T-helper 2 cell treated with Interferon-gamma antibody and Interleukin-4, amounts not matched to agents 5 μg/mL and 100 μg/mL, for 36 hours (primary cell): ENCODE measurements around the gene LYPD6B.

Experiments used
- DNase-seq: peaks from one replicate; pipeline ENCODE4 v3.0.0; 2021; ENCODE audit warnings: low spot score
- H3K27ac Mint-ChIP-seq: one replicate; pipeline ENCODE4 v1.8.0; 2021; ENCODE audit warnings: mild to moderate bottlenecking, mixed read lengths
- H3K27me3 Mint-ChIP-seq: one replicate; pipeline ENCODE4 v1.8.0; 2021; ENCODE audit warnings: low read depth, mixed read lengths
- H3K36me3 Mint-ChIP-seq: one replicate; pipeline ENCODE4 v1.8.0; 2021; ENCODE audit warnings: low read depth, mixed read lengths
- H3K4me1 Mint-ChIP-seq: one replicate; pipeline ENCODE4 v1.8.0; 2021; ENCODE audit warnings: low read depth, mixed read lengths
- H3K4me3 Mint-ChIP-seq: one replicate; pipeline ENCODE4 v1.8.0; 2022; ENCODE audit warnings: mild to moderate bottlenecking, moderate library complexity, mixed read lengths
- H3K9me3 Mint-ChIP-seq: one replicate; pipeline ENCODE4 v1.8.0; 2021; ENCODE audit warnings: mixed read lengths

LYPD6B gene

DNA sequence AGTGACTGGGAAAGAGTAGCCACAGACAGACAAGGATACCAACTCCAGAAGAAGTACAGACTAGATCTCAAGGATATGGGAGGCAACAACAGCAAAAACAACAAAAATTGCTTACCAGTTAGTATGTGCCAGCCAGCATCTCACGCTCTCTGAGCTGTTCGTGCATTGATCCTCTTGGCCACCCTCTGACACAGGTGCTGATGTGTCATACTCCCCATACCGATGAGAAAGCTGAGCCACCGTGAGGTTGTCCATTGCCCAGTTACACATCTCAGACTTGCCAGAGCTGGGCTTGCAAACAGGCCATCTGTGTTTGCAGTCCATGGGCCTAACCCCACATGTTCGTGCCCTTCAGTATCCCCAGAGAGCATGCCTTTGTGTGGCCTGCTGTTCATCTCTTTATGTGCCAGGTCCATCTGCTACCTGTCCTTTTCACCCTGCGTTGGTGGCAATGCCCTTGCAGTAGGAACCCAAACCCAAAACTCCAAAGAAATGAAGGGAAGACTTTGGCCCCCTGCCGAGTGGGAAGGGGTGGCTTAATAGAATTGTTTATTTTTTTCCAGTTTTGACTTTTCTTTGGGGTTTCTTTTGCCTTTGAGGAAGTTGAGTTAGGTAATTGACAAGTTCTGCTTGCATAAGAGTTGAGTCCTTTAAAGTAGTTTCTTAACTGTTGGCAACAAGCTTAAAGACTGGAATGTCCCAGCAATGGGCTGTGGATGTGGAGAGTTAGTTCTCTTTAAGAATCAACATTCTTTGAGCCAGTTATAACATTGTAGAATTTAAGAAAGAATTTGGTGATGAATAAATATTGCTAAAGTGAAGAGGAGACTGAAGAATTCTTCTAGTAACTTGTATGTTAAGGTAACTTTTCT lies 46.7 kb downstream of the LYPD6B start:
- H3K9me3 Mint-ChIP-seq: no peaks in the 10 kb centered on the region
- no peaks in the 10 kb centered on the region for H3K4me1 Mint-ChIP-seq
- peaks cover 25% of the 10 kb centered on the region for H3K27me3 Mint-ChIP-seq
- H3K36me3 Mint-ChIP-seq: no peaks in the 10 kb centered on the region
- DNase-seq: no peak
- no peak overlapping the region for H3K27ac Mint-ChIP-seq
- no peak overlapping the region for H3K4me3 Mint-ChIP-seq

DNA sequence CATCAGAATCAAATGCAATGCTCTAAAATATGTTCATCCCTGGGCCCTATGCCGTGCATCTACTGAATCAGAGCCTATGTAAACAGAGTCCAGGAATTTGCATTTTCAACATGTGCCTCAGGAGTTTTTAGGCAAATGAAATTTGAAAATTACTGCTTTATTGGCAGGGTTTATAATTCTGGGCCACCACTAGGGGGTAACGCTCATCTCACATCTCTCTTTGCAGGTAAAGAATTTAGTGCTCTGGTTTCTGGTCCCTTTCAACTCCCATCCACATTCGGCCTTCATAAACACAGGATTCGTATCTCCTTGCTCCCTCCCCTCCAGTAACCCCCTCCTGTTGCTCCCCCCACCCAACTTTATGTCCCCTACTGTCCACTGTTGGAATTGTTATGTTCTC lies 49.3 kb downstream of the LYPD6B start:
- Mint-ChIP-seq H3K36me3 (no peaks in the 10 kb centered on the region), H3K9me3 (no peaks in the 10 kb centered on the region), H3K4me1 (no peaks in the 10 kb centered on the region), H3K27ac (no peak overlapping the region), H3K27me3 (peaks cover 27% of the 10 kb centered on the region), H3K4me3 (no peak overlapping the region)
- no peak for DNase-seq

- H3K9me3 Mint-ChIP-seq: no peaks in the 10 kb centered on the region
- no peak overlapping the region for H3K27ac Mint-ChIP-seq
- H3K4me1 Mint-ChIP-seq: no peaks in the 10 kb centered on the region
- no peaks in the 10 kb centered on the region for H3K36me3 Mint-ChIP-seq
- no peak overlapping the region for H3K4me3 Mint-ChIP-seq
- H3K27me3 Mint-ChIP-seq: peaks cover 25% of the 10 kb centered on the region
- DNase-seq: no peak
These were observed 50.6 kb downstream of the LYPD6B start for GRCh38 chr2:149089068-149089467.

DNA sequence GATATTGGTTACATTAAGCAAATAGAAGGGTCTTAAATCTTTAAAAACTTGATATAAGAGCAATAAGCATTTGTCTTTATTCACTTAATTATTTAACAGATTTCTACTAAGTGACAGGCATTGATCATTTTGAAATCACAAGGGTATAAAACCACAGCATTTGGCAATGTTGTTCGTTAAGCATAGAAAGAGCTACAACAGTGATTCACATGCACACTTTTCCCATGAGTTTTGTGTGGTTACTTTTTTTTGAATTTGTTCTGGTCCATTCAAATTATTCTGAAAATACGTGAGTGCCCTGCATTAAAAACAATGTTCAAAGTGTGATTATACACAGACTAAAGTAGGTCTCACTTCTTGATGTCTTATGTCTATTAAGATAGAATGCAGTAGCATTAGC lies 52.2 kb downstream of the LYPD6B start:
- no peak overlapping the region for H3K4me3 Mint-ChIP-seq
- no peak for DNase-seq
- no peaks in the 10 kb centered on the region for H3K4me1 Mint-ChIP-seq
- no peaks in the 10 kb centered on the region for H3K36me3 Mint-ChIP-seq
- H3K27me3 Mint-ChIP-seq: peaks cover 27% of the 10 kb centered on the region
- H3K9me3 Mint-ChIP-seq: no peaks in the 10 kb centered on the region
- H3K27ac Mint-ChIP-seq: no peak overlapping the region

- Mint-ChIP-seq H3K9me3 (no peaks in the 10 kb centered on the region), H3K27me3 (peaks cover 30% of the 10 kb centered on the region), H3K27ac (no peak overlapping the region)
These were observed 55.1 kb downstream of the LYPD6B start for GRCh38 chr2:149093579-149093978.

DNA sequence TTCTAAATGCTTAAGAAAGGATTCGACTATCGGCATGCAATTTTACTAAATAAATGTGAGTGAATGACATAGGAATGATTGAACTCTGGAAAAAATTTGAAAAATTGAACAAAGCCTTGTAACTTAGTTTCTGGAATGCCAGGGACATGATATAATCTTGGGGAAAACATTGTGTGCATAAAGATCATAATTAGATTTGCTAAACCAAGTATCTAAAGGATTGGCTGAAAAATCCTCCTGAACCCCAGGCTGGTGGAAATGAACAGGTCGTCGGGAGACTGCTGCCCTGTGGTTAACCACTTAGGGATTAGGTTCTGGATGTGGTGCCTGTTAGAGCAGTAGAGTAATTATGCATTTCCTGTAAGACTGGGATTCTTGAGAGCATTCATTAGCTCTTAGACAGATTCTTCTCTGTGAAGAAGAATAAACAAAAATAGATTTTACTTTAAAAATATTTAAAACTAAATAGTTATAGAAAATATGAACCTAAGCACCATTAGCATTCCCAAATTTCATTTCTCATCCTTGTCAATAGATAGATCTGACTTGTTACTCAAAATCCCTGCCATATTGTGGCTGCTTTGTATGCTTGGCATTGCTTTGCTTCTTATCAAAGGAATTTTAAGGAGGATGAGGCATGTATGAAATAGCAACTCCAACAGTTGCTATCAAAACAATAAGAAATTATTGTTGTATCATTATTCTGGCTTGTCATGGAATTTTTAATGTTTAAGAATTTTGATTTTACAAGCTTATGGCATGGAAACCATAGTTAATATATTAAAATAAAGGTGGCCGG lies 55.9 kb downstream of the LYPD6B start:
- Mint-ChIP-seq H3K27ac (no peak overlapping the region), H3K36me3 (no peaks in the 10 kb centered on the region), H3K4me1 (no peaks in the 10 kb centered on the region), H3K9me3 (no peaks in the 10 kb centered on the region), H3K27me3 (peaks cover 28% of the 10 kb centered on the region), H3K4me3 (no peak overlapping the region)
- no peak for DNase-seq

More at GRCh38 chr2:149093579-149093978, 55.1 kb downstream of the LYPD6B start:
- Mint-ChIP-seq H3K4me3 (no peak overlapping the region), H3K4me1 (no peaks in the 10 kb centered on the region), H3K36me3 (no peaks in the 10 kb centered on the region)
- no peak for DNase-seq

DNA sequence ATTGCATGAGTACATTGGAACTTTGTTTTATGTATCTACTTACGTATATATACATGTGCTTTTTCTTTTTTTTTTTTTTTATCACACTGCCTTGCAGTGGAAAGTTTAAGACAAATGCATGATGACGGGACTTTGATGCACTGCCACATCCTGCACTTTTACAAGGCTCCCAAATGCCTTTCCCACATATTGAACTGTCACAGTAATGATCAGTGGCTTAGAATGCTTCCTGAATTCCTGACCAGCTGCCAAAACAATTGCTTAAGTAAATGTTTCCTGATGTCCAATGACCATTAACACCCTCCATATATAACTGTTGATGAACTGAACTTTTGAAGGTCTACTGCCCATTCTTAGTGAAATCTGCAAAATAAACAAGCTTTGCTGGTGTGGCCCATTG lies 60.2 kb downstream of the LYPD6B start:
- no peak for DNase-seq
- H3K4me3 Mint-ChIP-seq: no peak overlapping the region
- peaks cover 13% of the 10 kb centered on the region for H3K27me3 Mint-ChIP-seq
- H3K27ac Mint-ChIP-seq: no peak overlapping the region
- no peaks in the 10 kb centered on the region for H3K9me3 Mint-ChIP-seq
- H3K4me1 Mint-ChIP-seq: no peaks in the 10 kb centered on the region
- H3K36me3 Mint-ChIP-seq: no peaks in the 10 kb centered on the region

DNA sequence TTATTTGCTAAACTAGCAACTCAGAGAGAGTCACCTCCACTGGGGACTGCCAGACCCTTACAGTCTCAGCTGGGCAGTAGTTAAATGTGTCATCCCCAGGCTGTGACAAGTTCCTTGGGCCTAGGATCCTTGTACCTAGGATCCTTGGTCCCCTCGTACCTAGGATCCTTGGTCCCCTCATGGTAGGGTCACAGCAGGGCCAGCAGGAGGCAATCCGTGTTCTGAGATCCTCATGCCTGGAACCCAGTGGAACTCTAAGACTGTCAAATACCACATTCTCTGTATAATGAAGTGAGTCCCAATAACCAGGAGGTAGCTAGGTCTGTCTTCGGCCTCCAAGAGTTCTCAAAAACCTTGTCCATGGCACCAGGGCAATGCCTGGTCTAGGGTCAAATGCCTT lies 60.8 kb downstream of the LYPD6B start:
- Mint-ChIP-seq H3K27ac (no peak overlapping the region), H3K9me3 (no peaks in the 10 kb centered on the region), H3K36me3 (no peaks in the 10 kb centered on the region), H3K4me1 (no peaks in the 10 kb centered on the region), H3K27me3 (peaks cover 11% of the 10 kb centered on the region), H3K4me3 (no peak overlapping the region)
- no peak for DNase-seq

DNA sequence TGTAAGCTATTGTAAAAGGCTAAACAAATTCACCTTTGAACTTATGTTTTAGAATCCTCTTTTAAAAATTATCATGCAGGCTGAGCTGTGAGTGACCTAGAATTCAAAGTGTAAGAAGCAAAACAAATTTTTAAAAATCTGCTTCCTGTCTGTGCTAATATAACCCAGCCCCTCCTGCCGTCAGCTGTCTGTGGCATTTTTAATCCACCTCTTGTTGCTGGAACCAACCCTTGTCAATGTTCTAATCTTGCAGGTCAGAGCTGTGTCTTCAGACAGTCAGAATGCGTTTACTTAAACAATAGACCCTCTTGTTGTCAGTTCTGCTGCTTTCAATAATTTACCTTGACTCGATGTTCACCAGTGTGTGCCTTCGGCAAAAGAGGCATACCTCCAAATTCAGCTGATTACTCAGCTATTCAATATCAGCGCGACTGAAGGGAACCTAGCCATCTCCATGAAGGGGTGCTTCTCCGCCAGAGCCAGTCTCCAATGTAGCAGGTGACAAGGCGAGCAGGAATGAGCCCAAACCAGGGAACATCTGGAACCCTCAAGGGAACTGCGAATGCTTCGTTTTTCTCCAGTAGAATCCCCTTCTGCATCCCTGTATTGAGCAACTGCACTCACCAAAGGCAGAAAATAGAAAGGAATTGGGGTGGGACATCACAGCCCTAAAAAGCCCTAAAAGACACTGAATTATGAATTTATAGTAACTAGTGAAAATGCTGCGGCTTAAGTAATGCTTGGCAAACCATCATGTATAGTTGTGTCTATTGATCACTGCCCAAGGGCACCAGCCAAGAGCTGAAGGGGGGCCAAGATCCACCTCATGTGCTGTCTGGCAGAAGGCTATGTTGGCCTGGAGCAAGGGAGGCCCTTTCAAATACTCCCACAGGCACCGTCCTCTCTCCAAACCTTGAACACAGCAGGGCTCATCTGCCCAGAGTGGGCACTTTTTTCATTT lies 62.5 kb downstream of the LYPD6B start:
- no peaks in the 10 kb centered on the region for H3K9me3 Mint-ChIP-seq
- no peak for DNase-seq
- H3K4me3 Mint-ChIP-seq: no peak overlapping the region
- H3K27me3 Mint-ChIP-seq: peaks cover 4% of the 10 kb centered on the region
- H3K4me1 Mint-ChIP-seq: no peaks in the 10 kb centered on the region
- H3K36me3 Mint-ChIP-seq: no peaks in the 10 kb centered on the region
- no peak overlapping the region for H3K27ac Mint-ChIP-seq

GRCh38 chr2:149101818-149102217 lies 63.3 kb downstream of the LYPD6B start:
- Mint-ChIP-seq H3K4me3 (no peak overlapping the region), H3K36me3 (no peaks in the 10 kb centered on the region), H3K27ac (no peak overlapping the region)

GRCh38 chr2:149103081-149103620 lies 64.7 kb downstream of the LYPD6B start:
- H3K36me3 Mint-ChIP-seq: no peaks in the 10 kb centered on the region

More at GRCh38 chr2:149101818-149102217, 63.3 kb downstream of the LYPD6B start:
- no peak for DNase-seq
- Mint-ChIP-seq H3K4me1 (no peaks in the 10 kb centered on the region), H3K27me3 (peaks cover 3% of the 10 kb centered on the region), H3K9me3 (no peaks in the 10 kb centered on the region)

DNA sequence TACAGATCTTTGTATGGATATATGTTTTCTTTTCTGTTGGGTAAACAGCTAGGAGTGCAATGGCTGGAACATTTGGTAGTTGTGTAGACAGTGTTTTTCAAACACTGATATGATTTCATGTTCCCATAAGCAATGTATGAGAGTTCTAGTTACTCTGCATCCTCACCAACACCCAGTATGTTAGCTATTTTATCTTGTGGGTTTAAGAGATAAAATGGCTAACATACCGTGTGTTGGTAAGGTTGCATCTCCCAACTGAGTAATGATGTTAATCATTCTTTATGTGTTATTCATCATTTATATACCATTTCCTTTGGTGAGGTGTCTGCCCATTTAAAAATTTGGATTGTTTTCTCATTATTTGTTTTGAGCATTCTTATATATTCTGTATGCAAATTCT lies 65.7 kb downstream of the LYPD6B start:
- peaks cover 3% of the 10 kb centered on the region for H3K27me3 Mint-ChIP-seq
- no peak for DNase-seq
- no peak overlapping the region for H3K27ac Mint-ChIP-seq
- no peak overlapping the region for H3K4me3 Mint-ChIP-seq
- H3K4me1 Mint-ChIP-seq: no peaks in the 10 kb centered on the region
- no peaks in the 10 kb centered on the region for H3K36me3 Mint-ChIP-seq
- H3K9me3 Mint-ChIP-seq: peaks cover 3% of the 10 kb centered on the region

More at GRCh38 chr2:149103081-149103620, 64.7 kb downstream of the LYPD6B start:
- peaks cover 3% of the 10 kb centered on the region for H3K27me3 Mint-ChIP-seq
- no peaks in the 10 kb centered on the region for H3K4me1 Mint-ChIP-seq
- DNase-seq: no peak
- H3K9me3 Mint-ChIP-seq: peaks cover 2% of the 10 kb centered on the region
- H3K4me3 Mint-ChIP-seq: no peak overlapping the region
- no peak overlapping the region for H3K27ac Mint-ChIP-seq

- no peaks in the 10 kb centered on the region for H3K4me1 Mint-ChIP-seq
- peaks cover 3% of the 10 kb centered on the region for H3K9me3 Mint-ChIP-seq
- DNase-seq: no peak
- H3K27me3 Mint-ChIP-seq: peaks cover 7% of the 10 kb centered on the region
- no peaks in the 10 kb centered on the region for H3K36me3 Mint-ChIP-seq
- H3K27ac Mint-ChIP-seq: no peak overlapping the region
- H3K4me3 Mint-ChIP-seq: no peak overlapping the region
These were observed 73.6 kb downstream of the LYPD6B start for GRCh38 chr2:149112068-149112467.
